Neural progenitor cell (in vitro differentiated cells): Measurements from ENCODE around the gene AIF1.

Source experiments
- CTCF ChIP-seq: fragments of 200-600 bp; sonication (generic); IDR thresholded peaks from 2 replicates; pipeline ENCODE4 v1.5.1; 2017; ENCODE audit warnings: antibody characterized with exemption, mild to moderate bottlenecking
- EZH2 ChIP-seq: fragments of 200-600 bp; sonication (generic); IDR thresholded peaks from 2 replicates; pipeline ENCODE4 v1.6.1; 2017; ENCODE audit warnings: antibody characterized with exemption, mild to moderate bottlenecking, moderate library complexity

- no peak for TF ChIP-seq CTCF
- TF ChIP-seq EZH2 = no peak
These were observed 7.7 kb downstream of the AIF1 start for GRCh38 chr6:31622684-31623091.
